Smooth muscle cell (in vitro differentiated cells): Measurements from ENCODE around the gene TRANK1. TPM values are rescaled to one million over a fixed set of nuclear protein-coding genes. Genes with fewer than 3 reads are reported as not detected.

Experiments
- DNase-seq: peaks from one replicate; lab custom pipeline; 2025; ENCODE audit not compliant: unreplicated experiment; lab: John Stamatoyannopoulos, UW
- H2AFZ ChIP-seq: fragments of 200-600 bp; sonication (generic); 2 replicates; pipeline ENCODE4 v1.6.0; 2016; ENCODE audit warnings: antibody characterized with exemption, low read depth, mild to moderate bottlenecking
- H3F3A ChIP-seq: fragments of 200-600 bp; sonication (generic); 2 replicates; pipeline ENCODE4 v1.6.0; 2017; ENCODE audit warnings: antibody characterized with exemption, low read depth
- H3K27ac ChIP-seq: fragments of 200-600 bp; sonication (generic); 2 replicates; pipeline ENCODE4 v1.5.1; 2016; ENCODE audit warnings: low read depth, mild to moderate bottlenecking
- H3K27me3 ChIP-seq: fragments of 200-600 bp; sonication (generic); 2 replicates; pipeline ENCODE4 v1.6.1; 2016; ENCODE audit warnings: low read depth, mild to moderate bottlenecking
- H3K36me3 ChIP-seq: fragments of 200-600 bp; sonication (generic); 2 replicates; pipeline ENCODE4 v1.5.1; 2016; ENCODE audit warnings: low read depth
- H3K4me1 ChIP-seq: fragments of 200-600 bp; sonication (generic); 2 replicates; pipeline ENCODE4 v1.5.1; 2016; ENCODE audit warnings: low read depth
- H3K4me2 ChIP-seq: fragments of 200-600 bp; sonication (generic); 2 replicates; pipeline ENCODE4 v1.6.0; 2016; ENCODE audit warnings: mild to moderate bottlenecking
- H3K4me3 ChIP-seq: fragments of 200-600 bp; sonication (generic); 2 replicates; pipeline ENCODE4 v1.5.1; 2016; ENCODE audit warnings: mild to moderate bottlenecking
- H3K79me2 ChIP-seq: fragments of 200-600 bp; sonication (generic); 2 replicates; pipeline ENCODE4 v1.6.0; 2016; ENCODE audit warnings: low read depth, mild to moderate bottlenecking
- H3K9ac ChIP-seq: fragments of 200-600 bp; sonication (generic); 2 replicates; pipeline ENCODE4 v1.6.0; 2016; ENCODE audit warnings: low read depth
- H3K9me3 ChIP-seq: fragments of 200-600 bp; sonication (generic); replicated peaks from 2 replicates; pipeline ENCODE4 v1.5.1; 2016; ENCODE audit warnings: low read depth
- H4K20me1 ChIP-seq: fragments of 200-600 bp; sonication (generic); 2 replicates; pipeline ENCODE4 v1.6.0; 2016; ENCODE audit warnings: low read depth
- CTCF ChIP-seq: fragments of 200-600 bp; sonication (generic); IDR thresholded peaks from 2 replicates; pipeline ENCODE4 v1.5.1; 2017; ENCODE audit warnings: borderline replicate concordance, mild to moderate bottlenecking, antibody characterized with exemption; ENCODE audit not compliant: insufficient read depth, poor library complexity, severe bottlenecking
- WGBS: methylation state at CpG from one replicate; pipeline ENCODE4 v1.1.7; 2016; ENCODE audit warnings: low lambda C conversion rate; 5-methylcytosine and 5-hydroxymethylcytosine counted together
- polyA plus RNA-seq: library from polyadenylated mRNA; unstranded; fragments of >200 nt; fragmentation: Nextera tagmentation; extraction: Ambion mirVana; gene quantifications from 2 replicates; pipeline ENCODE4 v1.2.1, GENCODE V29; 2016
- total RNA-seq: library from RNA; depleted of rRNA; stranded (reverse); fragments of >200 nt; gene quantifications from 2 replicates; pipeline ENCODE4 v1.2.3, GENCODE V29; 2014

Gene TRANK1
- total and polyA plus RNA-seq, 2 experiments from 2014 or later: 2.4 to 5.2 TPM

GRCh38 chr3:36919439-36920160 is 25.3 kb downstream of the TRANK1 start:
- H3F3A ChIP-seq: peaks cover 4% of the 10 kb centered on the region
- no peak overlapping the region for H2AFZ ChIP-seq
- no peaks in the 10 kb centered on the region for H3K27me3 ChIP-seq
- H3K36me3 ChIP-seq: no peaks in the 10 kb centered on the region
- DNase-seq: no peak
- WGBS: 92% methylated on average over 4 of the region's 4 CpGs
- TF ChIP-seq CTCF: no peak
- H3K79me2 ChIP-seq: no peaks in the 10 kb centered on the region
- H3K4me1 ChIP-seq: peaks cover under 1% of the 10 kb centered on the region
- no peak overlapping the region for H3K4me3 ChIP-seq
- no peak overlapping the region for H3K27ac ChIP-seq
- no peak overlapping the region for H3K4me2 ChIP-seq
- H4K20me1 ChIP-seq: no peaks in the 10 kb centered on the region
- no peak overlapping the region for H3K9ac ChIP-seq
- H3K9me3 ChIP-seq: no peaks in the 10 kb centered on the region

GRCh38 chr3:36918050-36918449 is 26.8 kb downstream of the TRANK1 start:
- Histone ChIP-seq H2AFZ (no peak overlapping the region), H3K27me3 (no peaks in the 10 kb centered on the region), H3K27ac (no peak overlapping the region), H3K4me1 (no peaks in the 10 kb centered on the region), H3K9me3 (no peaks in the 10 kb centered on the region), H3K4me2 (no peak overlapping the region), H3K4me3 (no peak overlapping the region), H4K20me1 (no peaks in the 10 kb centered on the region), H3K79me2 (no peaks in the 10 kb centered on the region), H3K9ac (no peak overlapping the region), H3K36me3 (no peaks in the 10 kb centered on the region), H3F3A (peaks cover 4% of the 10 kb centered on the region)
- WGBS: 96% methylated on average over 2 of the region's 2 CpGs
- DNase-seq: no peak
- no peak for TF ChIP-seq CTCF

GRCh38 chr3:36911990-36912804 is 32.7 kb downstream of the TRANK1 start:
- Histone ChIP-seq H3K9me3 (no peaks in the 10 kb centered on the region), H4K20me1 (no peaks in the 10 kb centered on the region), H3K4me2 (peak overlapping the region; percentile 15), H2AFZ (no peak overlapping the region), H3K36me3 (no peaks in the 10 kb centered on the region), H3K4me1 (no peaks in the 10 kb centered on the region), H3K4me3 (no peak overlapping the region), H3K27me3 (no peaks in the 10 kb centered on the region), H3F3A (no peaks in the 10 kb centered on the region), H3K9ac (no peak overlapping the region), H3K79me2 (no peaks in the 10 kb centered on the region), H3K27ac (peak overlapping the region; percentile 48)
- 58% methylated on average over 4 of the region's 4 CpGs for WGBS
- no peak for TF ChIP-seq CTCF
- no peak for DNase-seq
